ENCODE measurements around the gene CPSF4. TPM values are rescaled to one million over a fixed set of nuclear protein-coding genes. Genes with fewer than 3 reads are reported as not detected.

CPSF4 gene
- total RNA-seq, 1 experiment from 2014 or later: 98.2 TPM

- Histone ChIP-seq H3K79me2 (ENCODE audit: insufficient read depth, low read length) (no peaks in the 10 kb centered on the region), H2BK5ac (ENCODE audit: insufficient read length, low read length) (no peak overlapping the region), H3K56ac (ENCODE audit: insufficient read length, low read depth, low read length) (no peak overlapping the region), H3K4ac (ENCODE audit: low read depth, low read length) (no peak overlapping the region), H4K91ac (ENCODE audit: insufficient read length, low read depth, low read length) (no peak overlapping the region), H4K20me1 (ENCODE audit: control insufficient read depth, insufficient read depth, insufficient read length) (peaks cover 3% of the 10 kb centered on the region), H2BK20ac (ENCODE audit: low read depth, low read length, poor library complexity, severe bottlenecking) (no peak overlapping the region), H2AFZ (ENCODE audit: low read length) (no peak overlapping the region), H3K23ac (ENCODE audit: insufficient read length, low read depth, low read length) (no peak overlapping the region), H3K27me3 (ENCODE audit: insufficient read depth, low read length) (no peaks in the 10 kb centered on the region), H3K9me3 (ENCODE audit: control insufficient read depth, low read depth, low read length) (no peaks in the 10 kb centered on the region), H3K79me1 (ENCODE audit: insufficient read depth, low read depth, low read length, poor library complexity, severe bottlenecking) (no peaks in the 10 kb centered on the region), H4K8ac (replicated peaks; ENCODE audit: insufficient read length, low read depth, low read length) (no peak overlapping the region), H2BK12ac (ENCODE audit: insufficient read length, low read depth, low read length) (no peak overlapping the region), H3K18ac (ENCODE audit: insufficient read length, low read depth, low read length) (no peak overlapping the region), H3K27ac (ENCODE audit: insufficient read length, low read depth, low read length) (no peak overlapping the region), H3K9ac (ENCODE audit: extremely low read depth, insufficient read length, low read length) (no peak overlapping the region), H2BK120ac (ENCODE audit: low read depth, low read length, poor library complexity, severe bottlenecking) (no peak overlapping the region), H3K4me2 (ENCODE audit: insufficient read depth, insufficient read length, low read length) (no peak overlapping the region), H2AK5ac (ENCODE audit: insufficient read length, low read length) (no peak overlapping the region), H3T11ph (ENCODE audit: low read length) (no peak overlapping the region), H4K5ac (ENCODE audit: insufficient read length, low read depth, low read length) (no peak overlapping the region), H3K23me2 (ENCODE audit: insufficient read length, low read depth, low read length, poor library complexity, severe bottlenecking) (no peaks in the 10 kb centered on the region), H3K14ac (ENCODE audit: insufficient read depth, low read length) (no peak overlapping the region), H2BK15ac (ENCODE audit: low read depth, low read length) (no peak overlapping the region), H3K4me1 (ENCODE audit: insufficient read depth, low read length) (no peaks in the 10 kb centered on the region)
- Mint-ChIP-seq H3K9me3 (0 out of 5 replicates have a peak, but pooled peaks cover 0 to under 1% of the 10 kb centered on the region in 2 experiments), H3K27ac (0 out of 7 replicates have a peak overlapping the region, but pooled peaks of 2 of the 3 experiments have one; percentile 24 to 74), H3K4me3 (no peak overlapping the region; a peak in 1 of 5 replicates), H3K27me3 (ENCODE audit: low read depth) (no peaks in the 10 kb centered on the region), H3K36me3 (ENCODE audit: insufficient read depth in 1 of 3, low read depth in 3 of 3) (peaks cover 50 to 90% (median 84%) of the 10 kb centered on the region in 3 experiments; a peak in 6 of 7 replicates), H3K4me1 (peaks cover 8% of the 10 kb centered on the region in 2 experiments)
- no peak for TF ChIP-seq CTCF (conservative IDR thresholded peaks at IDR 0.05)
- no CpG with 5 or more reads among the region's 5 CpGs for WGBS (ENCODE audit: extremely low coverage, insufficient read length, low lambda C conversion rate)
- no peak for DNase-seq
Measured at GRCh38 chr7:99420213-99420612, 18.5 kb upstream of the CPSF4 start.

All from H9 (cell line).